ENCODE measurements around the gene RPA3. TPM values are rescaled to one million over a fixed set of nuclear protein-coding genes. Genes with fewer than 3 reads are reported as not detected.
"Not testable (repeated sequence)": the region's sequence is repeated elsewhere in the genome, so short reads cannot be mapped to it uniquely, and the experiment has no call there.

The RPA3 gene
- total RNA-seq, 1 donor from 2014 or later, result 26.8 TPM

GRCh38 chr7:7699970-7700369 is 18.4 kb downstream of the RPA3 start:
- no peak for ATAC-seq
- intact Hi-C loops (cut with DNase I), result no loop called here
- DNase-seq (ENCODE audit: missing footprints), result no peak

GRCh38 chr7:7699380-7699779 is 19.0 kb downstream of the RPA3 start:
- no peak for DNase-seq (ENCODE audit: missing footprints)
- no peak for ATAC-seq
- intact Hi-C loops (cut with DNase I), result no loop called here

GRCh38 chr7:7698930-7699329 is 19.5 kb downstream of the RPA3 start:
- intact Hi-C loops (cut with DNase I), result no loop called here
- peak; percentile 38 for ATAC-seq
- DNase-seq (ENCODE audit: missing footprints), result no peak

- ATAC-seq (peak; percentile 41), DNase-seq (ENCODE audit: missing footprints) (no peak)
- intact Hi-C loops (cut with DNase I), result no loop called here
These were observed 21.8 kb downstream of the RPA3 start for GRCh38 chr7:7696458-7697119.

GRCh38 chr7:7695111-7695817 is 23.1 kb downstream of the RPA3 start:
- peak; percentile 32 for ATAC-seq
- intact Hi-C loops (cut with DNase I), result no loop called here

GRCh38 chr7:7694542-7694941 is 23.9 kb downstream of the RPA3 start:
- DNase-seq (ENCODE audit: missing footprints), result no peak
- intact Hi-C loops (cut with DNase I), result no loop called here
- ATAC-seq, result no peak

More at GRCh38 chr7:7695111-7695817, 23.1 kb downstream of the RPA3 start:
- DNase-seq (ENCODE audit: missing footprints), result no peak

- intact Hi-C loops (cut with DNase I), result no loop called here
- no peak for ATAC-seq
- no peak for DNase-seq (ENCODE audit: missing footprints)
These were observed 24.5 kb downstream of the RPA3 start for GRCh38 chr7:7693881-7694280.

GRCh38 chr7:7688956-7689355 is 29.5 kb downstream of the RPA3 start:
- ATAC-seq (peak; percentile 84), DNase-seq (ENCODE audit: missing footprints) (no peak)
- intact Hi-C loops (cut with DNase I), result loop anchor here (10.0 kb wide), 2 partner anchors 526 to 606 kb away; no protein-coding TSS in a partner anchor

GRCh38 chr7:7688310-7688709 is 30.1 kb downstream of the RPA3 start:
- no peak for ATAC-seq
- intact Hi-C loops (cut with DNase I), result loop anchor here (10.0 kb wide), 2 partner anchors 526 to 606 kb away; no protein-coding TSS in a partner anchor
- no peak for DNase-seq (ENCODE audit: missing footprints)

- ATAC-seq (peak; percentile 53), DNase-seq (ENCODE audit: missing footprints) (no peak)
- intact Hi-C loops (cut with DNase I), result loop anchor here (10.0 kb wide), 2 partner anchors 527 to 607 kb away; no protein-coding TSS in a partner anchor
These were observed 30.6 kb downstream of the RPA3 start for GRCh38 chr7:7687800-7688199.

- no peak for DNase-seq (ENCODE audit: missing footprints)
- intact Hi-C loops (cut with DNase I), result loop anchor here (10.0 kb wide), 2 partner anchors 528 to 608 kb away; no protein-coding TSS in a partner anchor
- peak; percentile 30 for ATAC-seq
These were observed 31.4 kb downstream of the RPA3 start for GRCh38 chr7:7686811-7687508.

- ATAC-seq (no peak), DNase-seq (ENCODE audit: missing footprints) (no peak)
- intact Hi-C loops (cut with DNase I), result loop anchor here (10.0 kb wide), 2 partner anchors 532 to 612 kb away; no protein-coding TSS in a partner anchor
These were observed 35.5 kb downstream of the RPA3 start for GRCh38 chr7:7682861-7683260.

GRCh38 chr7:7681936-7682329 is 36.5 kb downstream of the RPA3 start:
- no peak for ATAC-seq
- intact Hi-C loops (cut with DNase I), result loop anchor here (1.0 to 10.0 kb wide), 3 partner anchors 79 to 613 kb away; no protein-coding TSS in a partner anchor
- no peak for DNase-seq (ENCODE audit: missing footprints)

GRCh38 chr7:7681191-7681935 is 37.0 kb downstream of the RPA3 start:
- ATAC-seq (peak; percentile 86), DNase-seq (ENCODE audit: missing footprints) (no peak)
- intact Hi-C loops (cut with DNase I), result loop anchor here (1.0 to 10.0 kb wide), 3 partner anchors 80 to 613 kb away; no protein-coding TSS in a partner anchor

- not testable (repeated sequence) for DNase-seq (ENCODE audit: missing footprints); ATAC-seq
- intact Hi-C loops (cut with DNase I), result loop anchor here (10.0 kb wide), 2 partner anchors 535 to 615 kb away; no protein-coding TSS in a partner anchor
These were observed 38.8 kb downstream of the RPA3 start for GRCh38 chr7:7679640-7680039.

GRCh38 chr7:7675686-7676085 is 42.7 kb downstream of the RPA3 start:
- DNase-seq (ENCODE audit: missing footprints) (no peak), ATAC-seq (no peak)
- intact Hi-C loops (cut with DNase I), result no loop called here

- ATAC-seq, result no peak
- intact Hi-C loops (cut with DNase I), result no loop called here
- DNase-seq (ENCODE audit: missing footprints), result no peak
These were observed 45.2 kb downstream of the RPA3 start for GRCh38 chr7:7673240-7673550.

- intact Hi-C loops (cut with DNase I), result no loop called here
- no peak for ATAC-seq
These were observed 45.7 kb downstream of the RPA3 start for GRCh38 chr7:7672545-7673239.

More at GRCh38 chr7:7672545-7673239, 45.7 kb downstream of the RPA3 start:
- no peak for DNase-seq (ENCODE audit: missing footprints)
